Testis (tissue), 3 donors: ENCODE results near the gene ACSL6. TPM values are rescaled to one million over a fixed set of nuclear protein-coding genes. Genes with fewer than 3 reads are reported as not detected.

Source experiments
- DNase-seq: peaks from one replicate; pipeline ENCODE4 v3.0.0-alpha.2; 2019
- H3K27ac ChIP-seq, 2 donors: fragments of 200-600 bp; sonication (generic); one replicate each; pipeline ENCODE4 v1.5.1; 2019
- H3K27me3 ChIP-seq: fragments of 200-600 bp; sonication (generic); one replicate; pipeline ENCODE4 v1.5.1; 2019
- H3K36me3 ChIP-seq: fragments of 200-600 bp; sonication (generic); one replicate; pipeline ENCODE4 v1.5.1; 2017; ENCODE audit warnings: low read depth; ENCODE audit errors: missing control alignments
- H3K4me1 ChIP-seq: fragments of 200-600 bp; sonication (generic); one replicate; pipeline ENCODE4 v1.5.1; 2019
- H3K4me3 ChIP-seq, 2 donors: fragments of 200-600 bp; sonication (generic); one replicate each; pipeline ENCODE4 v1.5.1; 2017 to 2019
- H3K9me3 ChIP-seq: fragments of 200-600 bp; sonication (generic); one replicate; pipeline ENCODE4 v1.5.1; 2017
- POLR2A ChIP-seq: fragments of 450-650 bp; IDR thresholded peaks from one replicate; pipeline ENCODE4 v1.6.1; 2017; ENCODE audit warnings: antibody characterized with exemption, mild to moderate bottlenecking, moderate library complexity
- WGBS, 2 donors: methylation state at CpG; one replicate each; pipeline ENCODE4 v1.1.5; 2018; 5-methylcytosine and 5-hydroxymethylcytosine counted together
- intact Hi-C: fragments of 100-400 bp; cut with DNase I; formaldehyde crosslinking; loops from one replicate; pipeline ENCODE4 v1.15.1; 2023; ENCODE audit warnings: low total_unique reads
- polyA plus RNA-seq: library from polyadenylated mRNA; stranded (reverse); fragments of 350-450 nt; fragmentation: Illumina TruSeq; extraction: RNeasy Lipid Tissue Mini Kit (QIAGEN cat#74804); gene quantifications from one replicate; pipeline ENCODE4 v1.2.3, GENCODE V29; 2014; ENCODE audit warnings: low read depth, low replicate concordance; ENCODE audit not compliant: insufficient read depth
- total RNA-seq, 2 donors: library from RNA; depleted of rRNA; stranded (reverse); fragments of >200 nt; gene quantifications; one replicate each; pipeline ENCODE4 v1.2.3, GENCODE V29; 2016
- TF ChIP-seq, protein P1 (sequence below), 3 experiments: fragments of 450-650 bp in 2 of 3; fragments of 200-600 bp in 1 of 3; sonication (generic) in 1 of 3; IDR thresholded peaks; one replicate each; pipeline ENCODE4 v1.5.1; 2016 to 2019; ENCODE audit warnings: antibody characterized with exemption in 3 of 3, mild to moderate bottlenecking in 2 of 3, moderate library complexity in 1 of 3

ACSL6 gene
- total and polyA plus RNA-seq, 3 donors from 2014 or later, result 38.5 to 98.7 (median 44.9) TPM

DNA sequence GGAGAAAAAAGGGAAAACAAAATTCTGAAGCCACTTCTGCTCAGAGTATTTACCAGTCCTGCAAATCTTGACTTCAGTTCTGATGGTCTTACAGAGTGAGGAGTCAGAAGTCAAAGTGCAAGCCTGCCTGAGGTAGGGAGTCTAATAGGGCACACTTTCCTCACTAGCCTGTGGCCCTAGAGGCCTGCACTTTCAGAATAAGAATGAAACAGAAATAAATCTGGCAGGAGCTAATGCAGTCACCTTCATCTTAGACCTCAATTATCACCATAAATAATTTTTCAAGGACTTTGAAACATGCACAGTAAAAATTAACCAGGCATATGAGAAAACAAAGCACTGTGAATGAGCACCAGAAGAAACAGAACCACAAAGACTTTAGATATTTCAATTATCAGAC is 20.7 kb upstream of the ACSL6 start:
- Histone ChIP-seq H3K4me3 (no peak overlapping the region), H3K4me1 (no peaks in the 10 kb centered on the region), H3K9me3 (no peaks in the 10 kb centered on the region), H3K36me3 (no peaks in the 10 kb centered on the region), H3K27me3 (no peaks in the 10 kb centered on the region), H3K27ac (no peak overlapping the region)
- TF ChIP-seq, protein P1, sequence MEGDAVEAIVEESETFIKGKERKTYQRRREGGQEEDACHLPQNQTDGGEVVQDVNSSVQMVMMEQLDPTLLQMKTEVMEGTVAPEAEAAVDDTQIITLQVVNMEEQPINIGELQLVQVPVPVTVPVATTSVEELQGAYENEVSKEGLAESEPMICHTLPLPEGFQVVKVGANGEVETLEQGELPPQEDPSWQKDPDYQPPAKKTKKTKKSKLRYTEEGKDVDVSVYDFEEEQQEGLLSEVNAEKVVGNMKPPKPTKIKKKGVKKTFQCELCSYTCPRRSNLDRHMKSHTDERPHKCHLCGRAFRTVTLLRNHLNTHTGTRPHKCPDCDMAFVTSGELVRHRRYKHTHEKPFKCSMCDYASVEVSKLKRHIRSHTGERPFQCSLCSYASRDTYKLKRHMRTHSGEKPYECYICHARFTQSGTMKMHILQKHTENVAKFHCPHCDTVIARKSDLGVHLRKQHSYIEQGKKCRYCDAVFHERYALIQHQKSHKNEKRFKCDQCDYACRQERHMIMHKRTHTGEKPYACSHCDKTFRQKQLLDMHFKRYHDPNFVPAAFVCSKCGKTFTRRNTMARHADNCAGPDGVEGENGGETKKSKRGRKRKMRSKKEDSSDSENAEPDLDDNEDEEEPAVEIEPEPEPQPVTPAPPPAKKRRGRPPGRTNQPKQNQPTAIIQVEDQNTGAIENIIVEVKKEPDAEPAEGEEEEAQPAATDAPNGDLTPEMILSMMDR (IDR thresholded peaks at IDR 0.05), result no peak
- no peak for TF ChIP-seq POLR2A
- intact Hi-C loops, result no loop called here
- DNase-seq, result no peak

DNA sequence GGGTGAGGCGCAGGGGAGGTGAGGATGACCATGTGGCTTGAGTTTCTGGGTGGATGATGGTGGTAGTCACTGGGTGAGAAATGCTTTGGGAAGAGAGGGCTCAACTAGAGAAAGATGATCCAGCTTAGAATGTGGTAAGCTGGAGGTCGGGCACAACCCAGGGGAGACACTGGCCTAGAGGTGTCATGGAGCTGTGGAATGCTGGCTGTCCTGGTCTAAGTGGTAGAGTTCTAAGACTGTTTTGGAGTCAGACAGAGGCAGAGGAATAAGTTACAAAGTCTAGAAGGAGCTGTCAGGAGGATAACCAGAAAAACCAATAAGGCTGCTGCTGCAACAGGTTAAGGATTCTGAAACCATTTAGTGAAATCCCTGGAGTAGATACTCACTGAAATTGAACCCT is 19.2 kb upstream of the ACSL6 start:
- no peak for TF ChIP-seq POLR2A
- TF ChIP-seq, protein P1 (IDR thresholded peaks at IDR 0.05), result no peak
- Histone ChIP-seq H3K27me3 (no peaks in the 10 kb centered on the region), H3K4me1 (no peaks in the 10 kb centered on the region), H3K27ac (no peak overlapping the region), H3K9me3 (no peaks in the 10 kb centered on the region), H3K4me3 (no peak overlapping the region), H3K36me3 (no peaks in the 10 kb centered on the region)
- WGBS, 2 donors, result 94 to 95% methylated on average over 2 of the region's 2 CpGs
- DNase-seq, result no peak
- intact Hi-C loops, result no loop called here

DNA sequence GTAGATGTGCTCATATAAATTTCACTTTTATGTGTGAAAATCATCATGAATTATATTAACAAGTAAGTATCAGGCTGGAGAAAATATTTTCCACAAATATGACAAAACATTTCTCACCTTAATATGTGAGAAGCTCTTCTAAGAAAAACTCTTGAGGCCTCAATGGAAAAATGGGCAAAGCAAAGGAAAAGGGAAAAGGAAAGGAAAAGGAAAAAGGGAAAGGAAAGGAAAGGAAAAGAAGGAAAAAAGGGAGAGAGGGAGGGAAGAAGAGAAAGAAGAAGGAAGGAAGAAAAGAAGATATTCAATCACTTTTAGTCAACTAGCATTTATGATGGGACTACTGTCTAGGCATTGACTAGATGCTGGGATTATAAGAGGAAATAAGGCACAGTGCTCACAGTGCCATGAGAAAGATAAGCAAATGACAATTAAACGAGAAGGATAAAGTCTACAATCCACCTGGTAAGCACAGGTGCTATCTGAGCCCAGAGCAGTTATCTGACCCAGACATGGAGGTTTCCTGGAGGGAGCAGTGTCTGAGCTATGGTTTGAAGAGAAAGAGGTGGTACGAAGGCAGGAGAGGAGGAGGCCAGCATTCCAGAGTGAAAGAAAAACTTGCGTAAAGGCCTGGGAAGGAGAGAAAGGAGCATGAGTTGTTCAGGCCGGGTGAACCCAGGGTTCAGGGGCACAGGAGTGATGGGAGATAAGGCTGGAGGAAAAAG is 18.3 kb upstream of the ACSL6 start:
- H3K9me3 ChIP-seq, result no peaks in the 10 kb centered on the region
- no peaks in the 10 kb centered on the region for H3K27me3 ChIP-seq
- no peaks in the 10 kb centered on the region for H3K36me3 ChIP-seq
- no peak overlapping the region for H3K4me3 ChIP-seq
- H3K27ac ChIP-seq, result no peak overlapping the region
- no peaks in the 10 kb centered on the region for H3K4me1 ChIP-seq
- DNase-seq, result no peak
- intact Hi-C loops, result no loop called here
- 52 to 57% methylated on average over 4 of the region's 4 CpGs for WGBS, 2 donors
- TF ChIP-seq, protein P1 (IDR thresholded peaks at IDR 0.05), result no peak
- TF ChIP-seq POLR2A, result no peak

DNA sequence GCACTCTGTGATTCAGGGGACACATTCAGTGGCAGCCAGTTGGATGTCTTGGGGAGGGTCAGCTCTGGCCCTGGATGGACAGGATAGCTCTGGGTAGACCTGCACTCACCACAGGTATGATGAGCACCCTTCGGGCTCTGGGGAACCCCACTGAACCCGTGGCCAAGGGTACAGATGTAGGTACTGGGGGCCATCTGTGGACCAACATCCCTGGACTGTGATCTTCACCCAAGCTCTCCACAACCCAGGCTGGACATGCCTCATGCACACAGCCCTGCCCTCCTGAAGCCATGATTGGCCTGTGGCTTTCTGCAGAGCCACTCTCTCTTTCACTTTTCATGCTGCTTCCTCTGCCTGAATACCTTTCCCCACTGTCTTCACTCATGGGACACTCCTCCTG is 15.6 kb upstream of the ACSL6 start:
- no peaks in the 10 kb centered on the region for H3K4me1 ChIP-seq
- no peak overlapping the region for H3K4me3 ChIP-seq
- no peak overlapping the region for H3K27ac ChIP-seq
- no peaks in the 10 kb centered on the region for H3K36me3 ChIP-seq
- intact Hi-C loops, result no loop called here
- H3K27me3 ChIP-seq, result no peaks in the 10 kb centered on the region
- no peak for DNase-seq
- WGBS, 2 donors, result 88% methylated on average over 2 of the region's 2 CpGs; no CpG with 5 or more reads in 1 of the 2 donors
- TF ChIP-seq, protein P1 (IDR thresholded peaks at IDR 0.05), result no peak
- TF ChIP-seq POLR2A, result no peak
- H3K9me3 ChIP-seq, result no peaks in the 10 kb centered on the region

DNA sequence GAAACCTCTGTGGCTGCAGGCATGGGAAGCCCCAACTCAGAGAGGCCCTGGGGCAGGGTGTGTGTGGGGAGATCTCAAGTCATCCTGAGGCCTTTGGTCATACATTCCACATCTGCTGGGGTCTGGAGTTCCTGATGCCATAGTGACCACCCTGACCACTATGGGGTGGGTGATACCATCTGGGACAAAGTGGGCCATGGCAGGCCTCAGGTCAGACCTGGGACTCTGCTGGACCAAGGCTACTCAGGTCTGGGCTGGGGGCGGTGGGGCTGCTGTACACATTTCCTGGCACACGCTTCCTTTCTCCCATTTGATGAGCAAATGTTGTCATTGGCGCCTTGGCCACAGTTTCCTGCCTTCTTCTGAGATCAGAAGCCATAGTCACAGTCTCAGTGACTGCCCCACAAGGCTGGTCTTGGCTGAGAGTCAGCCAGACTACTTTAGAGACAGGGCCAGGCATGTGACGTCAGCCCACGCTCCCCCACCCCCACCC is 15.1 kb upstream of the ACSL6 start:
- DNase-seq, result no peak
- H3K4me1 ChIP-seq, result no peaks in the 10 kb centered on the region

More for the DNA sequence above, 15.1 kb upstream of the ACSL6 start:
- Histone ChIP-seq H3K9me3 (no peaks in the 10 kb centered on the region), H3K4me3 (no peak overlapping the region), H3K27ac (no peak overlapping the region), H3K36me3 (no peaks in the 10 kb centered on the region), H3K27me3 (no peaks in the 10 kb centered on the region)
- no peak for TF ChIP-seq POLR2A
- TF ChIP-seq, protein P1 (IDR thresholded peaks at IDR 0.05), result no peak
- intact Hi-C loops, result no loop called here
- 89 to 100% methylated on average over 1 to 5 of the region's 5 CpGs for WGBS, 2 donors
